ENCODE measurements around the gene NMT1.

GRCh38 chr17:45104029-45104428 is 42.9 kb downstream of the NMT1 start:
- TF ChIP-seq CTCF (IDR thresholded peaks at IDR 0.05) (no peak), EP300 (IDR thresholded peaks at IDR 0.05) (no peak), POLR2AphosphoS5 (IDR thresholded peaks at IDR 0.05) (no peak)

Data from upper lobe of left lung (tissue), 4 donors.